Mesenchymal stem cell (in vitro differentiated cells and primary cell): Measurements from ENCODE around the gene MXD4. TPM values are rescaled to one million over a fixed set of nuclear protein-coding genes. Genes with fewer than 3 reads are reported as not detected.

Experiments
- small RNA-seq: library from polyadenylated mRNA; stranded (forward); fragments of <200 nt; extraction: miRNeasy Mini kit (QIAGEN cat#:217004); gene quantifications from one replicate; pipeline ENCODE3, GENCODE V24; 2013; ENCODE audit warnings: low read depth

The MXD4 gene

Small RNA genes within 50 kb of the gene (small RNA-seq; reads per million reads assigned to genes)
- gene COX6B1P5, result not detected
